Mesodermal cell (in vitro differentiated cells): ENCODE results near the gene TMEM245.

Source experiments
- H3K27ac ChIP-seq: 2 replicates; pipeline ENCODE4 v1.7.0; 2013; ENCODE audit warnings: mild to moderate bottlenecking, low read depth, low read length, moderate library complexity; ENCODE audit not compliant: severe bottlenecking
- H3K36me3 ChIP-seq: 2 replicates; pipeline ENCODE4 v1.7.1; 2013; ENCODE audit warnings: mild to moderate bottlenecking, low read length, moderate library complexity; ENCODE audit not compliant: control insufficient read depth, insufficient read depth
- H3K4me1 ChIP-seq: one replicate; pipeline ENCODE4 v1.7.1; 2013; ENCODE audit warnings: mild to moderate bottlenecking, low read length; ENCODE audit not compliant: insufficient read depth, control insufficient read depth, poor library complexity, severe bottlenecking
- H3K4me3 ChIP-seq: 2 replicates; pipeline ENCODE4 v1.7.0; 2013; ENCODE audit warnings: low read length, control low read depth, mild to moderate bottlenecking; ENCODE audit not compliant: insufficient read depth, poor library complexity, severe bottlenecking; ENCODE audit errors: extremely low read depth
- H3K9me3 ChIP-seq: 2 replicates; pipeline ENCODE4 v1.7.1; 2013; ENCODE audit warnings: mild to moderate bottlenecking, low read length, moderate library complexity; ENCODE audit not compliant: control insufficient read depth
- WGBS, 2 experiments: methylation state at CpG; one replicate each; pipeline ENCODE4 v1.1.5; 2013; ENCODE audit warnings: missing lambda C conversion rate in 2 of 2; ENCODE audit not compliant: insufficient coverage in 2 of 2; 5-methylcytosine and 5-hydroxymethylcytosine counted together

Gene TMEM245

GRCh38 chr9:109086221-109086620 is 33.5 kb downstream of the TMEM245 start:
- no peaks in the 10 kb centered on the region for H3K9me3 ChIP-seq
- peaks cover 13% of the 10 kb centered on the region for H3K4me1 ChIP-seq
- 92 to 98% methylated on average over 3 of the region's 3 CpGs for WGBS, 2 experiments
- H3K27ac ChIP-seq: no peak overlapping the region
- peaks cover 63% of the 10 kb centered on the region for H3K36me3 ChIP-seq
- H3K4me3 ChIP-seq: no peak overlapping the region

GRCh38 chr9:109085510-109085909 is 34.2 kb downstream of the TMEM245 start:
- Histone ChIP-seq H3K4me1 (peaks cover 13% of the 10 kb centered on the region), H3K9me3 (no peaks in the 10 kb centered on the region), H3K27ac (no peak overlapping the region), H3K36me3 (peaks cover 56% of the 10 kb centered on the region), H3K4me3 (no peak overlapping the region)

GRCh38 chr9:109083813-109084405 is 35.8 kb downstream of the TMEM245 start:
- no peak overlapping the region for H3K27ac ChIP-seq
- H3K36me3 ChIP-seq: peaks cover 48% of the 10 kb centered on the region
- H3K4me3 ChIP-seq: no peak overlapping the region
- 100% methylated on average over 3 of the region's 4 CpGs; no CpG with 5 or more reads in 1 of the 2 experiments for WGBS, 2 experiments
- no peaks in the 10 kb centered on the region for H3K9me3 ChIP-seq
- H3K4me1 ChIP-seq: peaks cover 13% of the 10 kb centered on the region

- WGBS, 2 experiments: 85 to 92% methylated on average over 4 to 6 of the region's 7 CpGs
- H3K4me3 ChIP-seq: no peak overlapping the region
- H3K4me1 ChIP-seq: peaks cover 6% of the 10 kb centered on the region
- no peak overlapping the region for H3K27ac ChIP-seq
- H3K36me3 ChIP-seq: peaks cover 50% of the 10 kb centered on the region
- H3K9me3 ChIP-seq: no peaks in the 10 kb centered on the region
Observed at GRCh38 chr9:109083141-109083540, 36.6 kb downstream of the TMEM245 start.

GRCh38 chr9:109082091-109082620 is 37.6 kb downstream of the TMEM245 start:
- 90% methylated on average over 1 of the region's 2 CpGs; no CpG with 5 or more reads in 1 of the 2 experiments for WGBS, 2 experiments
- peaks cover 42% of the 10 kb centered on the region for H3K36me3 ChIP-seq
- H3K4me3 ChIP-seq: no peak overlapping the region
- no peaks in the 10 kb centered on the region for H3K9me3 ChIP-seq
- no peak overlapping the region for H3K27ac ChIP-seq
- H3K4me1 ChIP-seq: no peaks in the 10 kb centered on the region

- WGBS, 2 experiments: 100% methylated on average over 1 to 2 of the region's 7 CpGs
- Histone ChIP-seq H3K9me3 (no peaks in the 10 kb centered on the region), H3K36me3 (peaks cover 54% of the 10 kb centered on the region), H3K4me1 (no peaks in the 10 kb centered on the region), H3K4me3 (no peak overlapping the region), H3K27ac (no peak overlapping the region)
Observed at GRCh38 chr9:109074236-109074889, 45.4 kb downstream of the TMEM245 start.

- WGBS, 2 experiments: 100% methylated on average over 1 of the region's 2 CpGs
- H3K9me3 ChIP-seq: no peaks in the 10 kb centered on the region
- no peak overlapping the region for H3K4me3 ChIP-seq
- no peak overlapping the region for H3K27ac ChIP-seq
- H3K36me3 ChIP-seq: peaks cover 57% of the 10 kb centered on the region
- no peaks in the 10 kb centered on the region for H3K4me1 ChIP-seq
Observed at GRCh38 chr9:109072821-109073435, 46.8 kb downstream of the TMEM245 start.

GRCh38 chr9:109072133-109072692 is 47.5 kb downstream of the TMEM245 start:
- Histone ChIP-seq H3K4me3 (no peak overlapping the region), H3K36me3 (peaks cover 62% of the 10 kb centered on the region), H3K9me3 (no peaks in the 10 kb centered on the region), H3K27ac (no peak overlapping the region), H3K4me1 (no peaks in the 10 kb centered on the region)
- WGBS, 2 experiments: 93 to 100% methylated on average over 3 to 5 of the region's 8 CpGs

- 92 to 100% methylated on average over 1 of the region's 1 CpG for WGBS, 2 experiments
- no peak overlapping the region for H3K4me3 ChIP-seq
- peaks cover 74% of the 10 kb centered on the region for H3K36me3 ChIP-seq
Observed at GRCh38 chr9:109068764-109069163, 51.0 kb downstream of the TMEM245 start.

GRCh38 chr9:109064963-109065702 is 54.6 kb downstream of the TMEM245 start:
- H3K27ac ChIP-seq: no peak overlapping the region
- H3K4me3 ChIP-seq: no peak overlapping the region
- no peaks in the 10 kb centered on the region for H3K9me3 ChIP-seq
- peaks cover 7% of the 10 kb centered on the region for H3K4me1 ChIP-seq
- H3K36me3 ChIP-seq: peaks cover 77% of the 10 kb centered on the region
- 82 to 100% methylated on average over 1 to 2 of the region's 2 CpGs for WGBS, 2 experiments

More at GRCh38 chr9:109068764-109069163, 51.0 kb downstream of the TMEM245 start:
- no peaks in the 10 kb centered on the region for H3K9me3 ChIP-seq
- peaks cover 7% of the 10 kb centered on the region for H3K4me1 ChIP-seq
- no peak overlapping the region for H3K27ac ChIP-seq
